Mesodermal cell (in vitro differentiated cells): ENCODE measurements around the gene PPTC7.
"Not testable (repeated sequence)": the region's sequence is repeated elsewhere in the genome, so short reads cannot be mapped to it uniquely, and the experiment has no call there.

Source experiments
- H3K27ac ChIP-seq: 2 replicates; pipeline ENCODE4 v1.7.0; 2013; ENCODE audit warnings: mild to moderate bottlenecking, low read depth, low read length, moderate library complexity; ENCODE audit not compliant: severe bottlenecking
- H3K36me3 ChIP-seq: 2 replicates; pipeline ENCODE4 v1.7.1; 2013; ENCODE audit warnings: mild to moderate bottlenecking, low read length, moderate library complexity; ENCODE audit not compliant: control insufficient read depth, insufficient read depth
- H3K4me1 ChIP-seq: one replicate; pipeline ENCODE4 v1.7.1; 2013; ENCODE audit warnings: mild to moderate bottlenecking, low read length; ENCODE audit not compliant: insufficient read depth, control insufficient read depth, poor library complexity, severe bottlenecking
- H3K4me3 ChIP-seq: 2 replicates; pipeline ENCODE4 v1.7.0; 2013; ENCODE audit warnings: low read length, control low read depth, mild to moderate bottlenecking; ENCODE audit not compliant: insufficient read depth, poor library complexity, severe bottlenecking; ENCODE audit errors: extremely low read depth
- H3K9me3 ChIP-seq: 2 replicates; pipeline ENCODE4 v1.7.1; 2013; ENCODE audit warnings: mild to moderate bottlenecking, low read length, moderate library complexity; ENCODE audit not compliant: control insufficient read depth
- WGBS, 2 experiments: methylation state at CpG; one replicate each; pipeline ENCODE4 v1.1.5; 2013; ENCODE audit warnings: missing lambda C conversion rate in 2 of 2; ENCODE audit not compliant: insufficient coverage in 2 of 2; 5-methylcytosine and 5-hydroxymethylcytosine counted together

PPTC7 gene

DNA sequence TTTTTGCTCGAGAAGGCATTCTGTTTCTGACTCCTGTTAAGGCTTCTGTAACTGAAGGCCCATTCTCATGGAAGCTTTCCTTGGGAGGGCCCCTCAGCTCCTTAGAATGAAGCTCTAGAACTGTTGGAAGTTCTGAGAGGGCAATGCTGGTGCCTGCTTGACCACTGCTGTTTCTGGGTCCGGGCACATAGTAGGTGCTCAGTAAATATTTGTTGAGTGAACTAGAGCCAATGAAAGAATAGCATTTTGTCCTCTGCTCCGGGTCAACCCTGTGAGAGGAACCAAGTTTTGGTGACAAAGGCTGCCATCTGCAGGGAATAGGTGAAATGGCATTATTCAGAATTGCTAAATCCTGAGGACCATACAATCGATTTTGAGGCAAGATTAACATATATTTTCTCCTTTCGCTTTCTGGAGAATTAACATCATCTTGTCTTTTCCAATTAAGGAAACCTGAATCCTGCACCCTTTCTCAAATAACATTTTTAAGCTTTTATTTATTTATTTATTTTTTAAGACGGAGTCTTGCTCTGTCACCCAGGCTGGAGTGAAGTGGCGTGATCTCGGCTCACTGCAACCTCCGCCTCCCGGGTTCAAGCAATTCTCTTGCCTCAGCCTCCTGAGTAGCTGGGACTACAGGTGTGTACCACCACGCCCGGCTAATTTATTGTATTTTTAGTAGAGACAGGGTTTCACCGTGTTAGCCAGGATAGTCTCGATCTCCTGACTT, 19.1 kb upstream of the PPTC7 start:
- H3K27ac ChIP-seq, H3K36me3 ChIP-seq, H3K4me1 ChIP-seq, H3K9me3 ChIP-seq, H3K4me3 ChIP-seq: not testable (repeated sequence)
- WGBS, 2 experiments, result 63 to 71% methylated on average over 11 to 12 of the region's 14 CpGs

- no peak overlapping the region for H3K27ac ChIP-seq
- no peaks in the 10 kb centered on the region for H3K9me3 ChIP-seq
- no peaks in the 10 kb centered on the region for H3K36me3 ChIP-seq
- H3K4me1 ChIP-seq, result no peaks in the 10 kb centered on the region
- H3K4me3 ChIP-seq, result no peak overlapping the region
- WGBS, 2 experiments, result no CpG with 5 or more reads among the region's 4 CpGs
Observed at GRCh38 chr12:110600254-110600653, 17.1 kb upstream of the PPTC7 start.

GRCh38 chr12:110599334-110599733, 16.2 kb upstream of the PPTC7 start:
- Histone ChIP-seq H3K36me3 (no peaks in the 10 kb centered on the region), H3K27ac (no peak overlapping the region), H3K4me1 (no peaks in the 10 kb centered on the region), H3K4me3 (no peak overlapping the region), H3K9me3 (no peaks in the 10 kb centered on the region)
- 100% methylated on average over 2 of the region's 4 CpGs for WGBS, 2 experiments

DNA sequence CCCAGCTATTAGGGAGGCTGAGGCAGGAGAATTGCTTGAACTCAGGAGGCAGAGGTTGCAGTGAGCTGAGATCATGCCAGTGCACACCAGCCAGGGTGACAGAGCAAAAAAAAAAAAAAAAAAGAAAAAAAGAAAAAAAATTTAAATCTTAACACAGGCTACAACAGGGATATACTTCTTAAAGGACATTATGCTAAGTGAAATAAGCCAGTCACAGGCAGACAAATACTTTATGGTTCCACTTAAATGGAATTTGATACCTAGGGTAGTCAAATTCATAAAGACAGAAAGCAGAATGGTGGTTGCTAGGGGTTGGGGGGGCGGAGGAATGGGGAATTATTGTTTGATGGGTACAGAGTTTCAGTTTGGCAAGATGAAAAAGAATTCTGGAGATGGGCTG, 14.8 kb upstream of the PPTC7 start:
- H3K27ac ChIP-seq, result no peak overlapping the region
- no peaks in the 10 kb centered on the region for H3K9me3 ChIP-seq
- 100% methylated on average over 1 of the region's 1 CpG; no CpG with 5 or more reads in 1 of the 2 experiments for WGBS, 2 experiments
- H3K4me3 ChIP-seq, result no peak overlapping the region
- no peaks in the 10 kb centered on the region for H3K36me3 ChIP-seq
- no peaks in the 10 kb centered on the region for H3K4me1 ChIP-seq

DNA sequence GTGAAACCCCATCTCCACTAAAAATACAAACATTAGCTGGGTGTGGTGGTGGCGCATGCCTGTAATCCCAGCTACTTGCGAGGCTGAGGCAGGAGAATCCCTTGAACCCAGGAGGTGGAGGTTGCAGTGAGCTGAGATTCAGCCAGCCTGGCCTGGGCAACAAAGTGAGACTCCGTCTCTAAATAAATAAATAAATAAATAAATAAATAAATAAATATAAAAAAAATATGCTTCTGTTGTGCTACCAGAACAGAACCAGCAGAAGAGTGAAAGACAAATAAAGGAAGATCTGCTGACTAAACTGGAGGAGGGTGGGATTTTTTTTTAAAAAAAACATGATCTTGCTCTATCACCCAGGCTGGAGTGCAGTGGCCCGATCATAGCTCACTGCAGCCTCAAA, 9.8 kb upstream of the PPTC7 start:
- WGBS, 2 experiments, result no CpG with 5 or more reads among the region's 4 CpGs
- H3K27ac ChIP-seq, H3K4me1 ChIP-seq, H3K36me3 ChIP-seq, H3K4me3 ChIP-seq, H3K9me3 ChIP-seq: not testable (repeated sequence)

DNA sequence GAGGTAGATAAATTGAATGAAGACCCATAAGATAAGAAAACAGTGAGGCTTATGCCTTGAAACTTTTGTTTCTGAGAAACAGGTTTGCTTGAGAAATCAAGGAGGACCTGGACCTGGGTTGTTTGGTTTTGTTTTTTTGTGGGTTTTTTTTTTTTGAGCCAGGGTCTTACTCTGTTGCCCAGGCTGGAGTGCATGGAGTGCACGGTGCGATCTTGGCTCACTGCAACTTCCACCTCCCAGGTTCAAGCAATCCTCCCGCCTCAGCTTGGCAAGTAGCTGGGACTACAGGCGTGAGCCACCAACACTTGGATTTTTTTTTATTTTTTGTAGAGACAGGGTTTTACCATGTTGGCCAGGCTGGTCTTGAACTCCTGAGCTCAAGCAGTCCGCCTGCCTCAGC, 9.0 kb upstream of the PPTC7 start:
- H3K4me1 ChIP-seq, result no peaks in the 10 kb centered on the region
- no peaks in the 10 kb centered on the region for H3K36me3 ChIP-seq
- WGBS, 2 experiments, result 92 to 100% methylated on average over 5 of the region's 5 CpGs
- no peak overlapping the region for H3K27ac ChIP-seq
- no peaks in the 10 kb centered on the region for H3K9me3 ChIP-seq
- no peak overlapping the region for H3K4me3 ChIP-seq

DNA sequence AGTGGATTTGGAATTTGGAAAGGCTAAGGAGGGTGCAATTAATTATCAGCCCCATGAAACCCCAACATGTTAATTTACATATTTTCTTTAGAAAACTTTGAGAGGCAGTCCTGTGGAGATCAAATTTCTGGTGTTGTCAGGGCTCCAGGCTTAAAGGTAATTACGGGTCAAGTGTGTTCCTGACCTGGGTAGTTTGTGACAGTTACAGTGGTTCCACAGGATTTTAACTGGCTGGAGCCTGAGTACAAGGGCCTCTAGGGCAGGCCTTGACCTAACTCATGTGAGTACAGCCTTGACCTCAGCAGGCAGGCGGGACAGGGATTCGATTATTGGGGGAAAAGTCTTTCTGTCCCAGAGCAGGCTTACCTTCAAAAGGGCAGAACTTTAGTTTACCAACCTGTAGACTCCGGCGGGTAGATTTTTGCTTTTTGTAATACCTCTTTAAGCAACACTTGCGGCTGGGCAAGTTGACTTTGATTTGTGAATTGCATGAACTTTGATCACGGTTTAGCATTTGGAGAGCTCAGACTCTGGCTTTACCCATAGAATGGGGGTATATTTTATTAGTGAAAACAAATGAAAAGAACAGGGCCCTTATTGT, 8.4 kb upstream of the PPTC7 start:
- Histone ChIP-seq H3K4me1 (no peaks in the 10 kb centered on the region), H3K36me3 (no peaks in the 10 kb centered on the region), H3K9me3 (no peaks in the 10 kb centered on the region), H3K27ac (no peak overlapping the region), H3K4me3 (no peak overlapping the region)
- WGBS, 2 experiments, result 81 to 84% methylated on average over 4 to 7 of the region's 7 CpGs

DNA sequence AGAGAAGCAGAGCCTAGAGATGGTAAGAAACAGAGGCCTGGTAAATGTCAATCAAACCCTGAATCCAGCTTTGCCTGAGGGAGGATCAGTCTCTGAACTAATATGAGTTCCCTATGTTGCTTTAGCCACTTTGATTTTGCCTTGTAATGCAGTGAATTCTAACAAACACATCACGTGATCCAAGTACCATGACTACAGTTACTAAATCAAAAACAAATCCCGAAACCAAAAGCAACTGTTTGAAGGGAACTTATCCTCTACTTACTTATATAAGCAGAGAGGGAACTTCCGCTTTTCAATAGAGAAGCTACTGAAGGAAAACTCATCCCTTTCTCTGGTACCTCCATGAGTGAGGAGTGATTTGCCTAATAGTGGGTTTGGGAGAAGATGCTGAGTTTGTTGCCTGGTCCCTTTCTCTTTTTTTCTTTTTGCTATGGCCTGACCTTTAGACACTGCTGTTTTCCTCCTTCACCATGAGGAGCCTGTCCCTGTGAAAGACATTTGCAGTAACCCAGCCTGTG, 7.7 kb upstream of the PPTC7 start:
- 100% methylated on average over 1 of the region's 3 CpGs; no CpG with 5 or more reads in 1 of the 2 experiments for WGBS, 2 experiments
- Histone ChIP-seq H3K4me3 (no peak overlapping the region), H3K36me3 (no peaks in the 10 kb centered on the region), H3K4me1 (no peaks in the 10 kb centered on the region), H3K9me3 (no peaks in the 10 kb centered on the region), H3K27ac (no peak overlapping the region)

DNA sequence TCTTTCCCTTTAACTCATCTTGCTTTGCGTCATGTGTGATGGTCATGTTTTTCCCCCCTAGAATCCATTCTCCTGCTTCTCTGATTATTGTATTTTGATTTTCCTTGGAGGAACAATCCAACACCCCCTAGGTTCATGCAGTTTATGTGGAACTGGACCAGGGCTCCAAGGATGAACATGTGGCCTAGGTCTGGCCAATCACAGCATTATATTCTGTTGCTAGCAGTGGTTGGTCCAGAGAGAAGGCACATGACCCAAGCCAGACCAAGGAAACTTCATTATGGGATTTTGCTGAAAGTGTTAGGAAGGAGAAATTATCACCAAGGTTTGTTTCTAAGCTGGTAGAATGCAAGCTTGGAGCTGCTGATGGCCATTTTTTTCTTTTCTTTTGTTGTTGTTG, 6.9 kb upstream of the PPTC7 start:
- Histone ChIP-seq H3K36me3 (no peaks in the 10 kb centered on the region), H3K4me1 (peaks cover 7% of the 10 kb centered on the region), H3K4me3 (no peak overlapping the region), H3K27ac (no peak overlapping the region), H3K9me3 (no peaks in the 10 kb centered on the region)
- no CpG with 5 or more reads among the region's 1 CpG for WGBS, 2 experiments

- H3K36me3 ChIP-seq, H3K27ac ChIP-seq, H3K4me1 ChIP-seq, H3K4me3 ChIP-seq, H3K9me3 ChIP-seq: not testable (repeated sequence)
- WGBS, 2 experiments, result 95 to 96% methylated on average over 2 of the region's 2 CpGs
Observed at GRCh38 chr12:110587102-110587501, 4.0 kb upstream of the PPTC7 start.

- no peaks in the 10 kb centered on the region for H3K9me3 ChIP-seq
- H3K27ac ChIP-seq, result peak overlapping the region; percentile 43
- 71 to 77% methylated on average over 3 to 6 of the region's 7 CpGs for WGBS, 2 experiments
- H3K36me3 ChIP-seq, result peaks cover 5% of the 10 kb centered on the region
- no peak overlapping the region for H3K4me3 ChIP-seq
- H3K4me1 ChIP-seq, result peaks cover 9% of the 10 kb centered on the region
Observed at GRCh38 chr12:110585231-110585799, 2.2 kb upstream of the PPTC7 start.
